Measurements from ENCODE around the gene GGT6. TPM values are rescaled to one million over a fixed set of nuclear protein-coding genes. Genes with fewer than 3 reads are reported as not detected.

The GGT6 gene
- polyA plus RNA-seq, 1 experiment, result not detected

- no peak for DNase-seq (ENCODE audit: low read depth)
- H3K27me3 ChIP-seq (ENCODE audit: control insufficient read depth, insufficient read depth, low read length), result peaks cover 13% of the 10 kb centered on the region
- CTCF ChIA-PET, result interaction anchor here (9.5 kb wide), 1 partner anchor 29 kb away, joined by 52 read pairs; no protein-coding TSS in a partner anchor
- 0 out of 2 replicates have a peak, but pooled peaks have one; percentile 10 for TF ChIP-seq CTCF (IDR thresholded peaks at IDR 0.05; ENCODE audit: insufficient read depth, low read depth, low read length)
- H3K4me3 ChIP-seq (ENCODE audit: low read depth, low read length), result no peak overlapping the region
- H3K36me3 ChIP-seq (ENCODE audit: control insufficient read depth, insufficient read depth, low read length), result no peaks in the 10 kb centered on the region
- POLR2A ChIA-PET, result no interaction called here
Measured at GRCh38 chr17:4594931-4595684, 34.7 kb upstream of the GGT6 start.

GRCh38 chr17:4594406-4594805 is 34.0 kb upstream of the GGT6 start:
- ChIA-PET POLR2A (no interaction called here), CTCF (no interaction called here)

GRCh38 chr17:4593021-4593421 is 32.6 kb upstream of the GGT6 start:
- Histone ChIP-seq H3K27me3 (ENCODE audit: control insufficient read depth, insufficient read depth, low read length) (peaks cover 10% of the 10 kb centered on the region), H3K36me3 (ENCODE audit: control insufficient read depth, insufficient read depth, low read length) (no peaks in the 10 kb centered on the region), H3K4me3 (ENCODE audit: low read depth, low read length) (no peak overlapping the region)
- ChIA-PET POLR2A (no interaction called here), CTCF (interaction anchor here (1.0 kb wide), 1 partner anchor 18 kb away, joined by 3 read pairs; no protein-coding TSS in a partner anchor)
- DNase-seq (ENCODE audit: low read depth), result no peak
- no peak for TF ChIP-seq CTCF (IDR thresholded peaks at IDR 0.05; ENCODE audit: insufficient read depth, low read depth, low read length)

More at GRCh38 chr17:4594406-4594805, 34.0 kb upstream of the GGT6 start:
- DNase-seq (ENCODE audit: low read depth), result no peak
- TF ChIP-seq CTCF (IDR thresholded peaks at IDR 0.05; ENCODE audit: insufficient read depth, low read depth, low read length), result no peak
- Histone ChIP-seq H3K36me3 (ENCODE audit: control insufficient read depth, insufficient read depth, low read length) (no peaks in the 10 kb centered on the region), H3K4me3 (ENCODE audit: low read depth, low read length) (no peak overlapping the region), H3K27me3 (ENCODE audit: control insufficient read depth, insufficient read depth, low read length) (peaks cover 9% of the 10 kb centered on the region)

- POLR2A ChIA-PET, result no interaction called here
Measured at GRCh38 chr17:4592240-4593005, 32.0 kb upstream of the GGT6 start.

More at GRCh38 chr17:4592240-4593005, 32.0 kb upstream of the GGT6 start:
- CTCF ChIA-PET, result interaction anchor here (0.7 to 1.0 kb wide), 2 partner anchors 19 to 40 kb away, joined by 3 read pairs; no protein-coding TSS in a partner anchor
- H3K4me3 ChIP-seq (ENCODE audit: low read depth, low read length), result no peak overlapping the region
- H3K27me3 ChIP-seq (ENCODE audit: control insufficient read depth, insufficient read depth, low read length), result peaks cover 10% of the 10 kb centered on the region
- DNase-seq (ENCODE audit: low read depth), result no peak
- TF ChIP-seq CTCF (IDR thresholded peaks at IDR 0.05; ENCODE audit: insufficient read depth, low read depth, low read length), result no peak
- no peaks in the 10 kb centered on the region for H3K36me3 ChIP-seq (ENCODE audit: control insufficient read depth, insufficient read depth, low read length)
